T-helper 2 cell (primary cell): ENCODE data around the gene DAB2.
A peak's percentile ranks its signal among the peaks of the same experiment; 100 is the strongest.

Experiments used
- DNase-seq, 5 experiments: peaks; one replicate each; pipeline versions ENCODE4 v3.0.0 to v3.0.0-alpha.2; 2012 to 2022
- total RNA-seq, 2 donors: gene quantifications; one replicate each; lab custom pipeline; 2026; lab: John Stamatoyannopoulos, UW

The DAB2 gene
- 0 reads per million in 2 donors for total RNA-seq

DNA sequence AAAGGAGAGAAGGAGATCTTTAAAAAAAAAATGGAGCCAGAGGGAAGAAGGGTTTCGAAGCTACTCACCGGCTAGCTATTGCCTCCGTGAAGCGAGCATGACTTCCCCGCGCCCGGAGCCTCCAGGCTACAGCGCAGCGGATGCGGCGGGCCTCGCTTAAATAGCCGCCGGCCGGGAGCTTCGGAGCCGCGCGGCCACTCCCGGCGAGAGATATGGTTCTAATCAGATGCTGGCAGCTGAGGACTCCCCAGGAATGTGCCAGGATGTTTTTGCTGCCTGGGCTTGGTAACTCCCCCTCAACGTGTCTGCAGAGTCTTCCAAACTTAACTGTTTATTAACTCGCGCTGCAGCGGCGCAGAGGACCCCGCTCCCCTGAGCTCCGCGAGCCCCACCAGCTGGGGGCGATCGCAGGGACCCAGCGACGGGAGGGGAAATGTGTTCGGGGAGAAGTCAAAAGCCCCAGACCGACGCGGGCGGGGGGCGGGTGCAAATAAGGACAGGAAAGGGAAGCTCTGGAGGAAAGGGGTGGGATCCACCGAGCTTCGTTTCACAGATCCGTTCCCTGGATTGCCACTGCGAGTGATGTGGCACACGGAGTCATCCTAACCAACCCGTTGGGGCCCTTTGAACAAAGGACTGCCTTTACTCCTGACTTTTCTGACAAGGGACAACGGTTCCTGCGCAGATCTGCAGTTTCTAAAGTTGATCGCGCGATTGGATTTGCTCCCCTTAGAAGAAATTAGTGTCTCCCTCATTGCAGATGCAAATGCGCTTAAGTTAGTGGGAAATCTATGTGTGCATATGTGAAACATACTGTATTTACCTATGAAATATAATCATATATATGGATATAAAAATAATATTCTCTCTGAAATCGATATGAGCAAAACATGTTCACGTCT lies at the start of gene DAB2:
Gene DAB2, minus strand, starts transcription at position 245 of the 902 bp plus-strand sequence. CDS start 30,660 bp downstream, outside the sequence.
- DNase-seq = peak in 2 of 5 experiments; percentile 5 to 44

DNA sequence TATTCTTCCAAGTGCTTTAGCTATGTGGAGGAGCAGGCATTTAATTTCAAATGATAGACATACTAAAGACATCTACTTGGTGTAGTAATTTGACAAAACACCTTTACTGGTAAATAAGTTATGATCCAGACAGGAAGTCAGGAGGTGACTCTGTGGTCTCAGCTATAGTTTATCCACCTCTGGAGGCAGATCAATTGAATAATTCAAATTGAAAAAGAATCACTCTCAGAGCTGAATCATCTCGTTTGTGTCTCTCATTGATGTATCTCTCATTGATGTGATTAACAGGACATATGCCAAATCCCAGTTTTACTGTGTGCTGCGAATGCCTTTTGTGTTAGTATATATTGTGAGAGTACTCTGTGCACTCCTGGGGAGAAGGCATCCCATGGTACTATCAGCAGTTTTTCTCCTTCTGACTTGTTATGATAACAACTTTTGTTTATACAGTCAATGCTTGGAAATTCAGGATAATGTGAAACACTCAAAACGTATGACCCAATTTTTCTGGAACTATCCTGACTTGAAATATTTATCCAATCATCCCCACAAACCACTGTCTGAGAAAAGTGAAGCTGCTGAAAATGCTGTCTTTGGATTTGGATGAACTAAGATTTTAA lies 48.5 kb upstream of the DAB2 start:
- DNase-seq = no peak

DNA sequence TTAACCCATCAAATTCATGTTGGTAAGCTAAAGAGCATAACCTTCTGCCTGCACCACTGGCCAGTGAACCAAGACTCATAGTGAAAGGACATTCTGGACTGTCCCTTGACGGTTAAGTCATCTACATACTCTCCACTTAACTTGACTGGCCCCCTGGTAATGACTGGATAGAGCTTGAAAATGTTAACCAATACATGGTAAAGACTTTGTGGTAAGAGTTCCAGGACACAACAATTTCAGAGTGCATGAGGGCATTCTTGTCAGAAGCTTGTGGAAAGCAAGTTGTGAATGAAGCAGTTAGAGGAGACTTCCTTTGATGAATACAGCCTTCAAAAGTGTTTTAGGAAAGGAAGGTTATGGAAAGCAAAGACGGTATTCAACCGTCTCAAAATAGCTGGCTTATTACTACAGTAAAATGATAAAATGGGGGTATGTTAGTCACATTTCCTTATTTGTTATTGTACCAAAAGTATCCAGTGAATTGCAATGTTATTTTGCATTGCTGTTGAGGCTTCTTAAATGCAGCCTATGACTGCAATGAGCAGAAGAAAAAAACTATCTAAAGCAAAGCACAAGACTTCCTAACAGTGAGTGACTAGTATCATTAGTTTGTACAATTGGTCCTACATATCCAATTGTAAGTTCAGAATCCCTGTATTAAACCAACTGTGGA lies 47.2 kb upstream of the DAB2 start:
- DNase-seq = no peak

DNA sequence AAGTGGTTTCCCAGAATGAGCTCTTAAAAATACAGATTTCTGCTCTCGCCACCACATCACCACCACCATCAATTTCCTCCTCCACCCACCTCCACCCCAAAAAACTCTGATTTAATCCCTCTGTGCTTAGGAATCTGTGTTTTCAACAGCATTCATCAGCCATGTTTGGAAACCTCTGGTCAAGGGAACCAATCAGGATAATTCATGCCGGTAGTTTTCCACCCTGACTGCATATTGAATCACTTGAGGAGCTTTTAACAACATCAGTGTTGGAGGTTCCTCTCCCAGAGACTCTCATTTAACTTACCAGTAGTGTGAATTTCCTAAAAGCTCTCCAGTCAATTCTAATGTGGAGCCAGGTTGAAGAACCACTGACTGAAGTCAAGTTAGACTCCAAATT lies 46.0 kb upstream of the DAB2 start:
- no peak for DNase-seq

DNA sequence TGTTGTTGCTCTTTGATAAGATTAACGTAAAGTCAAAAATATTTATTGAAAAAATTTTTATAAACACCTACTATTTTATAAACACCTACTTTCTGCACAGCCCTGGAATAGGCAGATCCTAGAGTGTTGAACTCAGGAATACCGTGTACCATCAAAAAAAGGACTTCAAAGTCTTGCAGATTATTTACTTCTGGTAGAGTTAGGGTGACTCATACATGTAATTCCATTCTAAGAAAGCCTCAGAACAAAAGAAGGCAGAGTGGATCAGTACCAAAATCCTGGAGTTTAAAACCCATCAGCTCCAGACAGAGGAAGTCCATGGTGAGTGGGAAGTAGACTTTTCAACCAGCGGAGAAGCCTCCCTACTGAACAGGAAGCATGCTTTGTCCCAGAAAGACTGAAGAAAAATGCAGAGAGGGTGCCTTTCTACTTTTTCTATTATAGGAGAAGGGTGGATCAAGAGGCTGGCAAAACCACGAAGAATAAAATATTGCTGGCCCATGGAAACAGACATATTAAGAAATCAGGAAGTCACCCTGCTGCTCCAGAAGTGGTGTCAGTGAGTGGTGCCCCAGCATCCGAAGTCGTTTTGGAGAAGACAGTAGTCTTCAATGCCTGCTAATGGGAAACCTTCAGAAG lies 45.1 kb upstream of the DAB2 start:
- DNase-seq = no peak

DNA sequence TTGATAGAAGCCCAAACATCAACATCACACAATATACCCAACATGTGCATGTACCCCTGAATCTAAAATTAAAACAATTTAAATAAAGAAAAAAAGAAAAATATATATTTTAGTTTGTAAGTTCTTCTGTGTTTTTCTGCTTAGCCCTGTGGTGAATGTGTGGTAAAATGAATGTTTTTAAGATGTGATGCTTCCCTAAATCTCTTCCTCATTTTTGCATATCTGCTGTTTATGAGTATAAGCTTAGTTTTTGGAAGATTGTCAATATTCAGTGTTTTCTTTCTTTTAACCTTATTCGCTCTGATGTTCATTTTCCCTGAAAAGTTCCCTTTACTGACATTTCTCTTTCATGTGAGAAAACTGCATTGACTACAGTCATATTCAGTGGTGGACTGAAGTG lies 44.4 kb upstream of the DAB2 start:
- DNase-seq = no peak

DNA sequence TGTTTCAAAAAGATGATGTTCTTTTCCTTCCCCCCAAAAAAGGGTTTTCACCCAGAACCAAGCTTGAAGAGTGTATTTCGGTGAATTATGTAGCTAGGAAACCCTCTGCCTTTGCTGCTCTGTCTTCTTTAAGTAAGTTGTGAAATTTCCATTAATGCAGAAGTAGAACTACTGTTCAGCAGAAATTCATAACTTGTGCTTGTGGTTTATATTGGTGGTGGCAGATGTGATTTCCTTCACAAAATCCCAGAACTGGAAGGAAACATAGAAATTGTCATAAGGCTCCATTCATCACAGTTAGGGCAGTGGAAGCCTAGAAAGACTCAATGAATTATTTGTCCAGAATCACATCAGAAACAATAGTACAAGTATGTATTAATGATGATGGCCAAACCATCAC lies 42.1 kb upstream of the DAB2 start:
- no peak for DNase-seq

DNA sequence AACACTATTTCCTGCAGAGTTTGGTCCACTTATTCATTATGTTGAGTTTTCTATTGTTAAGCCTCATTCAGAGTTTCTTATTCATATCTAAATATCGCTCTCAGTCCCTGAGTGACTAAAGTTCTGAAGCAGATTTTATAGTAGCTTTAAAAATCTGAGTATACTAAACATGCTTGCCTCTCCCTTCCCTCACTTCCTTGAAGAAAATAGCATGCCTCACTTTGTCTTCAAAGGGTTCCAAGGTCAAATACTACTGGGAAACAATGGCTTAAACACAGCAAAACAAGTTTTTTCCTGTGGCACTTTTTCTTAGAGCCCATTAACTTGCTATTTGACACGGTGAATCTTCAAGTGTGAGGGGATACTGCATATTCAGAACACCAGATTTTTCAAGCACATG lies 41.1 kb upstream of the DAB2 start:
- no peak for DNase-seq

DNA sequence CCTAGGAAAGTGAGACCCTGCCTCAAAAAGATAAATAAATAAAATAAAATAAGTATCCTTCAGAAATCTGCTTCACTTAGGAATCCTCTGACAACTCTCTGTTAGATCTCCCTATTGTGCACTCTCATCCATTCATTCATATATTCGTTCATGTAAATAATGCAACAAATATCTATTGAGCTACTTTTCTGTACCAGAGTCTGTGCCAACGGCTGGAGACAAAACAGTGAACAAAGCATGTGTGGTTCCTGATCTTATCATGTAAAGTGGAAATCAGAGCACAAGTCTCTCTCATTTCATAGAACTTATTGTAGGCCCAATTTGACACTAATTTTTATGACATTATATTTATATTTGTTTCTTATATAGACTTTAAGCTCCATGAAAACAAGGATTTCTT lies 40.3 kb upstream of the DAB2 start:
- DNase-seq = no peak

DNA sequence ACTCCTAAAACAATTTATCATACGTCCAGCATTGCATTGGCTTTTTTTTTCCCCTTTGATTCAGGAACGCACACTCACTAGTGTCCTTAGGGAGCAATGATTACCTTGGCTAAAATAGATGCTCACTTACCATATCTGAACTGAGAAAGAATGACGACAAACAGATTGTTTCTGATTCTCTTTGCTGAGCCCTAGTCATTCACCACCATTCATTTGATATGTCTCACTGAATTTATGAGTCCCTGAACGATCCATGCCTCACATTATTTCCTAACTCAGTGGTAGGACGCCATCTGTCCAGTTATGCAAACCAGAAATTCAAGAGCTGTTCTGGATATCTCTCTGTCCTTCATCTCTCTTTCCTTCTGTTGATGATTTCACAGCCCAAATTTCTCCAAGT lies 39.3 kb upstream of the DAB2 start:
- DNase-seq = no peak

DNA sequence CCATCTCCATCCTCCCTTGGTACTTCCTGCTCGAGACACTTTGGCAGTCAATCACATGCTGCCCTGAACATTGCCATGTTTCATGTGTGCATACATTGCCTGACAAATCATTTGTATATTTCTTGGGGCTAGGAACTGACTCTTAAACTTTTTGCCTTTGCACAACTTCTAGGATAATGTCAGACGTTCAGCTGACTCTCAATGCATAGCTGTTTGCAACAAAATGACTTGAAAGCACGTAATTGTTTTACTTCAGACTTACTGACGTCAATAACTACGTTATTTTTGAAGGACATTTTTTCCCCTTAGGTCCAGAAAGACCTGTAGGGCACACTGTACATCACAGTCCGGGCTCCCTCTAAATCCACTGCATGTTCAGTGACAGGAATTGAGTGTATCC lies 37.4 kb upstream of the DAB2 start:
- no peak for DNase-seq

DNA sequence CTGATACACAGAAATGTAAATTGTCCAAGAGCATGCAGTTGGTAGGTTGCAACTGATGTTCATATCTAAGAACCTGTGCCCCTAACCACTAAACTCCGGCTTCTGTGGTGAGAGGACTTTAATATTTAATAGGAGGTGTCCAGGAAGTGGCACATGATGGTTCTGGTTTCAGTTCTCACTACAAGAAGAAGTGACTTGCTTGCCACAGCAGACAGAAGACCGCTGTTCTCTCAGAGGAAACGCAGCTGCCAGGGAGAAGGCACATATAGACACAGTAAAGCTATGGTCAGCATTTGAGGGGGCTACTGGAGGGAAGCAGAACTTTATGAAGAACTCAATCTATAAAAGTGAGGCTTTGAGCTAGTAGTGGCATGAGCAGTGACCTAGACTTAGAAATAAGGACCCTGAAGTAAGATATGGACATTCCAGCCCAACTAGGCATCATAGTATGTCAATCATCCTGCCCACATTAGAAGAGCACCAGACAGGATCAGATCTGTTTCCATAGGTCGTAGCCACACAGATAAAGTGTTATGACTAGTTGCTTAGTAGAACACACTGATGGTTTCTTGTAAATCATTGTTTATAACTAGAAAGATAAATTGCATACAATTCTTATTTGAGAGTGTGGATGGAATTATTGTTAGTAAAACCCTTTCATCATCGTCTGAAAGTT lies 36.4 kb upstream of the DAB2 start:
- peak in 1 of 5 experiments; percentile 6 for DNase-seq

DNA sequence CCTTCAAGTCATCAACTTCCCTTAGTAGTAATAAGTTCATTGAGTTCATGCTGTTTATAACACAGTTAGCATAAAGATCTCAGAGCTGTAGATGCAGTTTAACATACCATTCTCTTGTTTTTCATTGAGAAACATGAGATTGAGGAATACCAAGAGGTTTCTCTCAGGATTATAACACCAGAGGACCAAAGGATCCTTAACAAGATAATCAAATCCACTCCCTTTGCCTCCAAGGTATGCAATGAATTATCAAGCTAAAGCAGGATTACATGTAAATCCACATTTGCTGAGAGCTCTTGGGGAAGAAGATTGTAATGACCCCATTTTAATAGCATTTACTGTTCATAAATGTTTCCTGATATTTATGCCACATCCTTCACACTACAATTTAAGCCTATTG lies 35.1 kb upstream of the DAB2 start:
- no peak for DNase-seq

DNA sequence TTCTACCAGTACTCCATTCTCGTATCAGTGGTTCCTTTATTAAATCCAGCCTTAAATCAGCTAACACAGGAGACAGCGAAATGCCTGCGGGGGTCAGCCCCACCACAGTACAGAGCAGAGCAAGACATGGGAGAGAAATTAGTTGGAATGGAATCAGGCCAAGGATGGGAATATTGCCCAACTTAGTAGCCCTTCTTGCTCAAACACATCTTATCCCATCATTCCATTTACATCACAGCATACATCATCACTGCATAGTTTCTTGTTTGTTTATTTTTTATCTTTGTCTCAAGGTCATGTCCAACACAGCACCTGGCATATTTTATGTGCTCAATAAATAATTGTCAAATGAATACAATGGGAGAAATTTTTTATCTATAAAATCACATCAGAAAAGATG lies 34.3 kb upstream of the DAB2 start:
- no peak for DNase-seq

DNA sequence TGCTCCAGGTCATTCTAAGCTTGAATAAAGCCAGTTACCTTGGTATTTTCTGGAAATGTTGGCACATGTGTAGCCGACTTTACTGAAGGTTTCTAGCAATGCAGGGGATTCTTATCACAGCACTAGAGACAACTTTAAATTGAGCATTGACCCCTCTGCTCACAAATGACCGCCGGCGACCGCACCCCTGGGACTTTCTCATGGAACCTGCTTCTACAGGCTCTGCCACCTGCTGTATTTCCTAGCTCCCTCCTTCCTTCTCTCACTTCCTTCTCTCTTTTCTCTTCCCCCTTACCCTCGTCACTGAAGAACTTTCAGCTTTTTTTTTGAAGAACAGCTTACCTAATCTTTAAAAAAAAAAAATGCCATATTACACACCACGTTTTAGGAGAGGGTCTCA lies 30.9 kb upstream of the DAB2 start:
- DNase-seq = no peak

DNA sequence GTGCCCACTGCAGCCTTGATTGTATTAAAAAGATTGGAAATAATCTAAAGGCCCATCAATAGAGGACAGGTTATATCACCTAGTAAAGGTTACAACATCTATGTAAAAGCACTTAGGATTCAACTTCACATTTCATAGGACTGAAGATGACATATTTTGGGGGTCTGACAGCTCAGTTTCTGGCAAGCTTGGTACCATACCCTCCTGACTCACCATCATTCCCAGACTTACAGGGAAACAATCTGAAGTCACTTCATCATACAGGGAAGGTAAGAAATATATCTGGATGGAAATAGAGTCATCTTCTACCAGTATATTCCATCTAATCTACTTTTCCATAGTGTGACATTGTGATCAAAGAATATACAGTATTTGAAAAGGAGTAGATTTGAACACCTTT lies 28.8 kb upstream of the DAB2 start:
- no peak for DNase-seq

DNA sequence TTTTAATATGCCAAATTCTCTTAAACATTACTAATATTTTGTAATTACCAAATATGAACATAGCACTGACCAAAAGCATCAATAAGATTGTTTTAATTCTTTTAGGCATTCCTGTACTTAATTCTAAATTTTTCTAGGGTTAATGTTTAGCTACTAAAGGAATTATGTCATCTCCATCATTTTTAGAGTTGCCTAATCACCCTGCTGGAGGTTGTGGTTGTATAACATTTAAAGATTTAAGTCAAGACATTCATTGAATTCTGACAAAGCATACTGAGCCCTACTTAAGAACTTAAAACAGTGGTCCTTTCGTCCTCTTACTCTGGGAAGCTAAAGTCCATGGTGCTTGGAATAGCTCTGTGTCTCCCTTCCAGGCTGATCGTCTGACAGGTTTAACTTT lies 28.1 kb upstream of the DAB2 start:
- no peak for DNase-seq

DNA sequence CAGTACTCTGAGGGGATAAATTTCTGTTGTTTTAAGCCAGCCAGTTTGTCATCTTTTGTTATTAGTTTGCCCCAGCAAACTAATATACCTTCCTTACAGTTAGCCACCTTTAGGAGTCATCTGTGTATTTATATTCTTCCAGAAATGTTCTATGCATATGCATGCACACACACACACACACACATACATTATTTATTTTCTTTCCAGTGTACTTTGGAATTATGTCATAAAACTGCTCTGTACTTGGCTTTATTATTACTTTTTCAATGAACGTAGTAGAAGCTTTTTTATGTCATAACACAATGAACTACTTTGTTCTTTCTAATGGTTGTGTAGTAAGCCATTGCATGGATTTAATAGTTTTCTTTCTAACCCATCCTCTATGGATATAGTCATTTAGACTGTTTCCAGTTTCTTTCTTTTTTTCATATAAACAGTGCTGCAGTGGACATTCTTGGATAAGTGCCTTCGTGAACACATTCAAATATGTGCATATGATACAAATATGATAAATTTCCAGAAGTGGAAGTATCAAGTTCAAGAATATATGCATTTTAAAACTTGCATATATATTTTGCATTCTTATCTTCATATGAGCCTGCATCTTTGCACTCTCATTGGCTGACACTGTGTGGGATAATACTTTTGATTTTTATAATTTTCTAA lies 26.6 kb upstream of the DAB2 start:
- DNase-seq = no peak

DNA sequence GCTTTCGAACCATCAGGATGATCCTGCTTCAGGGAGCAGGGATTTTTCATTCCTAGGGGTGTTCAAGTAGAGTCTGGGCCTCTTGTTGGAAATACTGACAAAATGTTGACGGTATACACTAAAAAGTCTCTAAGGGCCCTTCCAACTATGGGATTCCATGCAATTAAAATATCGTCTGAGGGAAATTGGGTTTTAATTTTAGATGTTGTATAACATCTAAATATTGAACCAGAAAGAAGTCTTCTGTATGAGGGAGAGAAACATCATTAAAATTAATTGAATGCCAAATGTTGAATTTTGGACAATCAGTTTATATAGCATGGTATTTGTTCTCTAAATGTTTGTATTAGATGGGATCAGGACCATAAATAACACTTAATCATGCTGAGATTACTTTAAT lies 25.7 kb upstream of the DAB2 start:
- no peak for DNase-seq

DNA sequence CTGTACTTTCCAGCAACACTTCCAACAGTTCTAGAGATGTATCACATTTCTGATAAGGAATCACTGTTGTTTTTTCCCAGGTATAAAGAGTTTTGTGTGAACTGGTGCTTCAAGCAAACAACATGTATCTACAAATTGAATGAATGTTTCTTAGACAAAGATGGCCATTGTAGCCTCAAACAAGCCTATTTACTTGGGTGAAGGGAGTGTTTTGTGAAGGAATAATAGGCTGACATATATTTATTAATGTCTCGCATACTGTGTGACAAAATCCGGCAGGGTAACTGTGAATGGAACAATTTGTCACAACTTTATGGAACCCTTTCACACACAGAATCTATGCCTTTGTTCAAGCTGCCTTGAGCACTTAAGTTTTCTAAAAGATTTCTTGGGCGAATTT lies 24.8 kb upstream of the DAB2 start:
- no peak for DNase-seq

DNA sequence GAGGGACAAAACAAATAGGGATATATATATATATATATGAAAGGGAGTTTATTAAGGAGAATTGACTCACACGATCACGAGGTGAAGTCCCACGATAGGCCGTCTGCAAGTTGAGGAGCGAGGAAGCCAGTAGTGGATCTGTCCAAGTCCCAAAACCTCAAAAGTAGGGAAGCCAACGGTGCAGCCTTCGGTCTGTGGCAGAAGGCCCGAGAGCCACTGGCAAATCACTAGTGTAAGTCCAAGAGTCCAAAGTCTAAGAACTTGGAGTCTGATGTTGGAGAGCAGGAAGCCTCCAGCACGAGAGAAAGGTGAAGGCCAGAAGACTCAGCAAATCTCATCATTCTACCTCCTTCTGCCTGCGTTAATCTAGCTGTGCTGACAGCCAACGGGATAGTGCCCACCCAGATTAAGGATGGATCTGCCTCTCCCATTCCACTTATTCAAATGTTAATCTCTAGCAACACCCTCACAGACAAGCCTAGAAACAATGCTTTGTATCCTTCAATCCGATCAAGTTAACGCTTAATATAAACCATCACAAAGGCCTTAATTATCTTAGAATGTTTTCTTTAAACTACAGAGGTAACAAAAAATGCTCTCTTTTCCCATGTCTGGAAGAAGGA lies 23.8 kb upstream of the DAB2 start:
- no peak for DNase-seq

DNA sequence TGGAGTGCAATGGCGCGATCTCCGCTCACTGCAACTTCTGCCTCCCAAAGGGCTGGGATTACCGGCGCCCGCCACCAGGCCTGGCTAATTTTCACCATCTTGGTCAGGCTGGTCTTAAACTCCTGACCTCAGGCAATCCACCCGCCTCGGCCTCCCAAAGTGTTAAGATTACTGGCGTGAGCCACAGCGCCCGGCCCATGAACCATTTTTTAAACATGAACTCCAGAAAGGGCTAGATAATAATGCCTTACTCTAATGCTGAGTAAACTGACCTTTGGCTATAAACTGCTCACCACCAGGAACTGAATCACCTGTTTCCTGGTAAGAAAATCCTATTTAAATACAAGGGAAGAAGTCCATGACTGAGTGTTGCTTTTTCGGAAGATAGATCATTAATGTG lies 23.2 kb upstream of the DAB2 start:
- no peak for DNase-seq
